GM18511 (cell line): ENCODE measurements around the gene CXCL6.

Experiments used
- ATAC-seq: cut with Tn5 transposase; IDR thresholded peaks from one replicate; pipeline ENCODE4 v1.9.1; 2021; ENCODE audit warnings: mild to moderate bottlenecking, moderate library complexity; ENCODE audit not compliant: unreplicated experiment

CXCL6 gene

DNA sequence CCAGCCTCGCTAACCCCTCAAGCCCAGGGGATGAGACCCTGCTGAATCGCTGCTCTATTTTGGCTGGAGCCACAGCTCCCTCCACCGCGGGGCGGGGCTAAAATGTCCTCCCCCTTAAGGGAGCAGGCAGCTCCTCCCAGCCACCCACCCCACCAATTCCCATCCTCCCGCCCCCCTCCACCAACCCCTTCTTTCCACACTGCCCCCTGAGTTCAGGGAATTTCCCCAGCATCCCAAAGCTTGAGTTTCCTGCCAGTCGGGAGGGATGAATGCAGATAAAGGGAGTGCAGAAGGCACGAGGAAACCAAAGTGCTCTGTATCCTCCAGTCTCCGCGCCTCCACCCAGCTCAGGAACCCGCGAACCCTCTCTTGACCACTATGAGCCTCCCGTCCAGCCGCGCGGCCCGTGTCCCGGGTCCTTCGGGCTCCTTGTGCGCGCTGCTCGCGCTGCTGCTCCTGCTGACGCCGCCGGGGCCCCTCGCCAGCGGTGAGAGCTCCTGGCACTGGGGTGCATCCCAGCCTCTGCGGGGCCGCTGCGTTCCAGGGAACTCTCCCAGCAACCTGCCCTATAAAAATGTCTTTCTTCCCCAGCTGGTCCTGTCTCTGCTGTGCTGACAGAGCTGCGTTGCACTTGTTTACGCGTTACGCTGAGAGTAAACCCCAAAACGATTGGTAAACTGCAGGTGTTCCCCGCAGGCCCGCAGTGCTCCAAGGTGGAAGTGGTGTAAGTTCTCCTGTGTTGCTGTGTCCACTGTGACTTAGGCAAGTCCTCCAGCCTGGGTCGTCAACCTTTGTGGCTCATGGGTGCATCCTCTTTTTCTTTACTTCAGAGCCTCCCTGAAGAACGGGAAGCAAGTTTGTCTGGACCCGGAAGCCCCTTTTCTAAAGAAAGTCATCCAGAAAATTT, at the start of gene CXCL6:
Gene CXCL6, plus strand, starts transcription at position 306 of the 907 bp plus-strand sequence. Its CDS starts 73 bp downstream, at position 379.
- no peak for ATAC-seq

DNA sequence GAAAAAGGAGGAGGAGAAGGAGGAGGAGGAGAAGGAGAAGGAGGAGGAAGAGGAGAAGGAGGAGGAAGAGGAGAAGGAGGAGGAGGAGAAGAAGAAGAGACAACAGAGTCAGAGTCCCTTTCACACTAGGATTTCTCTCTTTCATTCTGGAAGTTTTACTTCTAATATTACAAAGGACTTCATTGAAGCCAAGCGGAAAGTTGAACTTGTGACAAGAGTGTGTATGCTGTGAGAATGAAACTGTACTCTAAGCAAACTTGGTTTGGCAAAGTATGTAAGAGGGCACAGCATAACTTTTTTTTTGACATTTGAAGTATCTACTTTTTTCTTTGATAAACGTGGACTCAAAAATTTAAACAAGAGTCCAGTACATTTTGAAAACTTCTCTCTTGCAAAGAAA, 48.1 kb upstream of the CXCL6 start:
- ATAC-seq, result no peak

DNA sequence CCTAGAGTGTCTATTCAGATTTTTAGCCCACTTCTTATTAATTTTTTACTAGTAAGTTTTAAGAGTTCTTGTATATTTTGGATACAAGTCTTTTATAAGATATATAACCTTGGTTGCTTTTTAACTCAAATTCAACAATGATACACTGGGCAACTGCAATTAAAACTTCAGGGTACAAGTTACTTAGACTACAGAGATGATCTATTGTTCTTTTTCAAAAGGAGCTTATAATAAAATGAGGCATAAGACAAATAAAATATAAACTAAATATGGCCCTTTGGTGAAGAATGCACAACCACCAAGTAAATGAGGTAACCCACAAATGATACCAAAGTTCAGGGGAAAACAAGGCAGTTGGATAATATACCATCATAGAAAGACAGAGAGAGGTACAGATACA, 37.6 kb upstream of the CXCL6 start:
- ATAC-seq, result no peak

DNA sequence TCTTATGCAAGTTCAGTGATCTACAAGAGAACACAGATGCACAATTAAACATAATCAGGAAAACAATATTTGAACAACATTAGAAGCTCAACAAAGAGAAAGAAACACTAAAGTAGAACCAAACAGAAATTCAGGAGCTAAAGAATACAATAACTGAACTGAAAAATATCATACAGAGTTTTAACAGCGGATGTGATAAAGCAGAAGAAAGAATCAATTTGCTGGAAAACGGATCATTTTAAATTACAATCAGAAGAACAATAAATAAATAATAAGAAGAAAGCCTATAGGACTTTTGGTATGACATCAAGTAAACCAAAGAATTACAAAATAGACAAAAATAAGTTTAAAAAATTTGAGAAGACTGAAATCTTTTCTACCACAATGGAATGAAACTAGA, 36.3 kb upstream of the CXCL6 start:
- no peak for ATAC-seq

DNA sequence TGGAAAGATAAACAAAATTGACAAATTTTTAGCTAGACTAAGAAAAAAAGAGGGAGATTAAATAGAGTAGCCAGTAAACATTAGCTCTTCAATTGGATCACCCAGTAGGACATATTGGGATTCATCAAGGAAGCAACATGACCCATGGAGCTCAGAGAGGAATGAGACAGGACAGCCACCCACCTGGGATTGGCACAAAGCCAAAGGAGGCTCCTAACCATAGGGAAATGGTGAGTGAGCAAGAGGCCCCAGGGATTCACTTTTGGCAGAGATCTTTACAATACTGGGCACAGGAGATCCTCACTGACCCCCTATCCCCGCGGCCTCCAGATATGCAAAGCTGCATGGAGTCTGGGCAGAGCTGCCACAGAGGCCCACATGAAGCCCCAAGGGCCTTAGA, 34.8 kb upstream of the CXCL6 start:
- ATAC-seq, result no peak

DNA sequence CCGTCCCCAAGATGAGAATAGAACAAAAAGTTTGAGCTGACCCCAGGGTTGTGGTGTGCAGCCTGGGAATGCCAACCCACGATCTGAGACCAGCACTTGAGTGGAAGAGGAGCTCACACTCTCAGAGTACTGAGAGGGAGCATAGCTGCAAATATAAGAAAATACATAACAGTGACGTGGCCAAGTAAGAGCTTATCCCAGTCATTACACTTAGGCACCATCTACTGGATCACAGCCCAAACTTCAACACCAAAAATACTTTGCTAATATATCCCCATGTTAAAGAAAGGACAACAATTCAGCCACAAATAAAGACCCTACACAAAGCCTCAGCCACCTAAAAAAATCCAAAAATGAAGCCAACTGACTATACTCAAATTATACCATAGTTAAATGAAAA, 33.3 kb upstream of the CXCL6 start:
- ATAC-seq, result no peak

DNA sequence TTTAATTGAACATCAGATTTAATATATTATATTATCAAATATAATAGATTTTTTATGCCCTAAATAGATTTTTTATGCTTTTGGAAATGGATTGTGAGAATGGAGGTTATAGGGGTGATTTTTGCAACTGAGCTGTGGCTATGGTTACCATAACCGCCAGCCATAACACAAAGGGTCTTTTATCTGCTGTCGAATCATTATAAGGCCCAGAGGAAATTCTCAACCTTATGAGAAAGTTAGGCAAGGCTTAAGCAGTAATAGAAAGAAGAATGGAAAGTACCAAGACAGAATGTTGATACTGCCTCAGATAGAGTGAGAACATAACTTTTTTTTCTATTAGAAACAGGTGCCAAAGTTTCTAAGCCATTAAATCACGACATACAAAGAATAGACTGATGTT, 26.3 kb upstream of the CXCL6 start:
- no peak for ATAC-seq

DNA sequence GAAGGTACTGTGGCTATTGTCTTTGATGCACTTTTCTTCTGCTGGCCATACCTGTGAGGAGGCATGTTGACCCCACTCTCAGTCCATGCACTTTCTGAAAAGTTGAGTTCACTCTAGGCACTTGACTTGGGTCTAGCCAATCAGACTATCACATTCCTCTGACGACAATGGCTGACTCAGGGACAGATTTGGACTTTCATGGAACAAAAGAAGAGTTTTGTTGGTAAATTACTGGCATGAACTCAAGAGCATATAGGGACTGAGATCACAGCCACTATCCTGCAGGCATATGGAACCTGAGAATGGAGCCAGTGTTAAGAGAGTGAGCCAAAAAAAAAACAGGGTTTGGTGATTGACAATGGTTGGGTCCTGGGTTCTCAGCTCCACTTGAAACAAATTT, 24.6 kb upstream of the CXCL6 start:
- no peak for ATAC-seq

DNA sequence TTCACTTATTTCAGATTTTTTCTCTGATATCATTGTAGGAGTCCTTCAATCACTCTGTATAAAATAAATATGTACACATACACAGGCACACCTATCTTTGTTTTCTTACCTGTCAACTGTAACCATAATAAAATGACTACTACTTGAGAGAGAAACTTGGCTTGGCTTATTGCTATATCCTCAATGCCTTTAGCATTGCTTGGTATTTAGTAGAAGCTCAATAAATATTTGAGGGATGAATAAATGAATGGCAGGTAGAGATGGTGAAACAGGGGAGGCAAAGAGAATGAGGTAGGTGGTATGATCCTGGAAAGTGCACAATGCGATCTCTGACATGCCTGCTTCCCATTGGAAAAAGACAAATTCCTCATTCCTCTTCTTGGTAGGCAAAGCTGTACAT, 21.8 kb upstream of the CXCL6 start:
- no peak for ATAC-seq

DNA sequence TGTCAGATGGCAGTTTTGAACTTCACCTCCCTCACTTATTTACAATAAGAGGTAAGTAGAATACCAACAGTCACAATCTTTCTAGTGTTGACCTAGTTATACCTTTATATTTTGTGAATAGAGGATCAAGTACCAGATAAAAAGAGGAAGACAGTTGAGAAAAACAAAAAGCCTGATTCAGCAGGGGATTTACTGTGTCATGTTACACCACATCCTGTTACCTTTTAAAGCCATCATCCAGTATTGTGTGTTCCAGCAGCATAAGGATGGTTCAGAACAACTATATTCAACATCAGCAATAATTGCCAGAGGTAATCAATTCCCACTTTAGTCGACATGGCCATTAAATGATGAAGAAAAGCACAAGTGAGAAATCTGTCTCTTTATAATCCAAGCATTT, 21.3 kb upstream of the CXCL6 start:
- no peak for ATAC-seq

DNA sequence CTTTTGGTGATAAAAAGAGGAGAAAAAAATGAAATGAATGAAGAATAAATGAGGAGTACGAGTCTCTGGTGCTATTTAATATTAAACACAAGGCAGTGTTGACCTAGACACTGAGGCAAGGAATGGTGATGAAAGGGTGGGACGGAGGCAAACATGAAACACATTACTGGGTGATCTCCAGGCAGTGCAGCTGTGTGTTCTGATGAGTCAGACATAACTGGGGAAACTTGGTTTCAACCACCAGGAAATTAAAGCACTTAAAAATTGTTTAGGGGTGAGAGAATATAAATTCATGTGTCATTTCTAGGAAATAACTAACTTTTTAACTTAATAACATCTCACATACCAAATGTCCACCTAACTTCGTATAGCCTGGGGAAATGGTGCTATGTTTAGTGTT, 19.7 kb upstream of the CXCL6 start:
- no peak for ATAC-seq

DNA sequence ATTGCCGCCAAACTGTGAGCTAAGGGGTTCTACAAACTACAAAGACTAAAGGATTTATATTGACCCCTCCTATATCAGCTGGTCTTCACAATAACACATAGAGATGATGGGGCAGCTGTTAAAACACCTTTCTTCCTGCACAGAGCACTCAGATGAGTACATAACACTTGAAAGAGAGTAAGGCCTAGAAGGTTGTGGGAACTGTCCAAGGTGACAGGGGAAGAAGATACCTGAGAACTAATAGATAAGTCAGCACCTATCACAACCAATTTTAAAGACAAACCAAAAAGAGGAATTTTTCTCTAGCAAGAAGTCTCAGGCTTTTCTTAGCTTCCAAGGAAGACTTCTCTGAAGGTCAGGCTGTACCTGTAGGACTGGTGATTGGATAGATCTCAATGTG, 19.1 kb upstream of the CXCL6 start:
- ATAC-seq, result no peak

DNA sequence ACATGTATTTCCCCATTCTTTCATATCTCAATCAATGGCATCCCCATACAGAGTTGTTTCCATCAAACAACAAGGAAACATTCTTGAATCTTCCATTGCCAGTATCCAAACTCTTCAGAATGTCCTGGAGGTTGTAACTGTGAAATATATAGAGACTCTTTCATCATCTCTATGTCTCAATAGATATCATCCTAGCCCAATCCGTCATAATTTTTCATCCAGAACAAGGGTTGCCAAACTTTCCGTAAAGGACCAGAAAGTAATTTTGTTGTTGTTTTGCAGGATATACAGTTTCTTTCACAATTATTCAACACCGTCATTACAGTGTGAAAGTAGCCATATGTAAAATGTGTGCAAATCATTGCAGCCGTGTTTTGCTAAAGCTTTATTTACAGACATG, 15.2 kb upstream of the CXCL6 start:
- ATAC-seq, result no peak

DNA sequence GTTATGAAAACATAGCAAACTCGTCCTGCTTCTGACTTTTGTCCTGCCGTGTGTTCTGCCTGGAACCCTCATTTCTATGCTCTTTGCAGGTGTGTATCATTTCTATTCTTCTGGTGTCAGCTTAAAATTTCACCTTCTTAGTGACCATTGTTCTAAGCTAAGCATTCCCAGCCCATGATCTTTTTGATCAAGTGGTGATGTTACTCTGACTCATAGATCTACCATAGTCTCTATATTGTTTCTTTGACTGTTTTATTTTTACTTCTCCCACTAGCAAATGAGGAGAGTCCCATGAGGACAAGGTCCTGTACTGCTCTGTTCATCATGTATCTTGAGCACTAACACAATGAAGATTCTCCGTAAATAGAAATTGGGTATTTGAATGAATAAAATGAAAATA, 14.1 kb upstream of the CXCL6 start:
- no peak for ATAC-seq

DNA sequence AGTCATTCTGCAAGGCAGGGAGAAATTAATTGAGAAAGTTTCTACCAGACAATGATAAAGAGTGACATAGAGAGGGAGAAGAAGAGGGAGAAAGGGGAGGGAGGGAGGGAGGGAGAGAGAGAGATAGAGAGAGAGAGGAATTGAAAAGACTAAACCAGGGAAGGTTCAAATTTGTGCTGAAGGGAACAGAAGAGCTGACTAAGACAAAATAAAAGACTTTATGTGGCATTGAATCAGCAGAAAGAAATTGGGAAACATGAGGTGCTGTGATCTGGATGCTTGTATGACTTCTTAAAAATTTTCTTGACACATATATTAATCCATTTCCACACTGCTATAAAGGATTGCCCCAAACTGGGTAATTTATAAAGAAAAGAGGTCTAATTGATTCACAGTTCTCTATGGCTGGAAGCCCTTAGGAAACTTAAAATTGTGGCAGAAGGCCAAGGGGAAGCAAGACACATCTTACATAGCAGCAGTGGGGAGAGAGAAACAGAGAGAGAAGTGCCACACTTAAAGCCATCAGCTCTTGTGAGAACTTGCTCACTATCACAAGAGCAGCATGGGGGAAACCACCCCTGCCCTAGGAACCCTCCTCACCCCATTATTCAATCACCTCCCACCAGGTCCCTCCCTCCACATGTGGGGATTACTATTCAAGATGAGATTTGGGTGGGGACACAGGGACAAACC, 13.5 kb upstream of the CXCL6 start:
- ATAC-seq, result no peak

DNA sequence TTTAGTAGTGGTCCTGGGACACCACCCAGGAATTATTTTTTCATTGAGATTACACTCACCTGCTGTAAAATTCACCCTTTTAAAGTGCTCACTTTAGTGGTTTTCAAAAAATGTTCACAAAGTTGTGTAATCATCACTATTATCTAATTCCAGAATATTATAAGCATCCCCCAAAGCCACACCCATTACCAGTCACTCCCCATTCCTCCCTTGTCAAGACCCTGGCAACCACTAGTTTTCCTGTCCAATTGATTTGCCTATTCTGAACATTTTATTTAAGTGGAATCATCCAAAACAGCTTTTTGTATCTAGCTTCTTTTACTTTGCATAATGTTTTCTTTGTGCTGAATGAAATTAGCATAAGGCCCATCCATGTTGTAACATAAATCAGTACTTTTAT, 12.7 kb upstream of the CXCL6 start:
- no peak for ATAC-seq

DNA sequence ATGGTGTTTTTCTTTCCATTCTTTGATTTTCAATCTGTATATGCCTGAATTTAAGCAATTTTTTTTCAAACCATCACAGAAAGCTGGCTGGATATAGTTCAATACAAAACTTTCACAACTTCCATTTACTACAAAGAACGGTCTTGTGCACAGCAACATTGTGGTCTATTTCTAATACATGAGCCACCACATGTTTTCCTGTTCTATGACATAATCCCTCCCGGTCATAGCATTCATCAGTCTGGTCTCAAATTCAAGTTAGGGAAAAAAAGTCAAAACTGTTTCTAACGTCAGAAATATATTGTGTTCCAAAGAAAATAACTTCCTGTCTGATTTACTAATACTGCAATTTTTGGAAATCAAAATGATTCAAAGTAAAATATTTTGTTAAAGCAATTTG, 7.5 kb upstream of the CXCL6 start:
- no peak for ATAC-seq

DNA sequence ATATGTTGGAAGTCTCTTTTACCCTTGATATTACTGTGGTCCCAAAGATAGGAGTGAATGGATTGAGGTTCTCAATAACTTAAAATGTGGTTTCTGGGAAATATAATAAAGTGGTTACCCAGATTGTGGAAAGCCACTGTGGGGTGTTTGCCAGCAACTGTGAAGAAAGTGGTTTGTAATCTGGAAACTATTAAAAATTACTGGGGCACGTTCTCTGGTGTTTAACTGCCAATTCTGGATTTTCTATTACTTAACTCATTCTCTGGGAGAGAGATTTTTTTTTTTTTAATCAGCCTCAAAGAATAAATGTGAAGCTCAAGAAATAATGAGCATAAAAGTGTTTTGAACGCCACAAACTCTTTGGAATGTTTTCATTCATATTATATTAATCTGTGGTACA, 4.9 kb upstream of the CXCL6 start:
- ATAC-seq, result no peak

DNA sequence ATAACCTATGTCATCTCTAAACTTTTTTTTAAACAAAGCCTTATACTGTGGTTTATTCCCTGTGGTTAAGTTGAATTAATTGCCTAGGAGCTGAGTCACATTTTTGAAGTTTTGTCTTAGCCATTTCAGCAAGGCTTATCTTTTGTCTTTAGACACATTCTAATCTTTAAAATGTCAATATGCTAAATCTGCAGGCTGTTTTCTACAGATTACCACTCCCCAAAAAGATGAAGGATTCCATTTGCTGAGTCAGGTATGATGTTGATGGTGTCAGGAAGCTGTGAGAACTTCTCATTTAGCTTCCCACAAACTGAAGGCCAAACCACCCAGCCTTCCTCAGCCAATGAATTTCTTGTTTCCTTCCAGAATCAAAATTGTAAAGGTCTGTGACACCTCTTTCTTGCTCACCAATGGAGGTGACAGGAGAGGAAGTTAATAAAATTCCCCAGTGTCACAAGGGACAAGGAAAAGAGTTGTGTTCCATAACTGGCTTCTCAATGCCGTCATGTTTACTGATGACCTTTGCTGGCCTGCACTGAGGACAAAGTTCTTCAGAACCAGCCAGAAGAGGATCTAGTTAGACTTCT, 3.7 kb upstream of the CXCL6 start:
- no peak for ATAC-seq

DNA sequence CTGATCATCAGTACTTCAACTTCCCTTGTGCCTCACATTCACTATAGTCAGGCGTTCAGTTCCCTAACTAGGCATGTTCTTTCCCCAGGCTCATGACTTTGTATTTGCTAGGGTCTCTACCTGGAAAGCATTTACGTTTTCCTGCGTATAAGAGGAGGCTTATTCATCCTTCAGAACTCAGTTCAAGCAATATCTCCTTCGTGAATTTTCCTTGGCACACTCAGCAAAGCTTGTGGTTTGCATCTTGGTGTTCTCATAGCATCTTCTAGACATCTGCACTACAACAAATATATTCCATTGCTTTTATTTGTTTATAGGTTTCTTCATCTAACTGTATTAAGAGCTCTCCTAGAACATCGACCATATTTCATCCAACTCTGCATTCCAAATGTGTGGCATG, 2.6 kb downstream of the CXCL6 start:
- ATAC-seq, result no peak

DNA sequence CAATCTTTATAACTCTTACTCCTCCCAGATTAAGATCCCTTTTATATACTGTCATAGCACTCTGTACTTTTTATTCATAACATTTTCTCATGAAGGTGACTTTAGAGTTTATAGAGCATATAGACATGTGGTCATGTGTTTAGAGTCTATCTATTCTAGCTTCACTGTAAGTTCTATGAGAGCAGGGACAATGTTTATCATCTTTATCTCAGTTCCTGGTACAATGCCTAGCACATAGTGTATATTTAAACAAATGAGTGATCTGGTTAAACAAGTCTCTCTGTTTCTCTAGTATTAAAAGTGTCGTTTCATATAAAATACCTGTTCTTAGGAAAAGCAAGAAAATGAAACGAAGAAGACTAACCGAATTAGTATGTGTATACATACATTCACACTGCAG, 3.2 kb downstream of the CXCL6 start:
- ATAC-seq, result no peak
